ENCODE data around the gene ZKSCAN3. TPM values are rescaled to one million over a fixed set of nuclear protein-coding genes. Genes with fewer than 3 reads are reported as not detected.

ZKSCAN3 gene
- total RNA-seq, 4 donors from 2014 or later = 3.1 to 6.0 (median 4.5) TPM

GRCh38 chr6:28393912-28394662 lies 44.3 kb downstream of the ZKSCAN3 start:
- Histone ChIP-seq H3K4me1 (peaks cover 15% of the 10 kb centered on the region), H3K36me3 (peaks cover 42% of the 10 kb centered on the region)

GRCh38 chr6:28395918-28396317 lies 46.2 kb downstream of the ZKSCAN3 start:
- Histone ChIP-seq H3K36me3 (peaks cover 24% of the 10 kb centered on the region), H3K27me3 (no peaks in the 10 kb centered on the region), H3K4me1 (peaks cover 21% of the 10 kb centered on the region), H3K9me3 (no peaks in the 10 kb centered on the region), H3K4me3 (no peak overlapping the region), H3K27ac (no peak overlapping the region)
- WGBS = 98% methylated on average over 4 of the region's 4 CpGs
- DNase-seq (ENCODE audit: low spot score in 2 of 2) = no peak
- no peak for TF ChIP-seq EP300 (IDR thresholded peaks at IDR 0.05)
- no peak for TF ChIP-seq POLR2AphosphoS5 (IDR thresholded peaks at IDR 0.05)
- TF ChIP-seq POLR2A (IDR thresholded peaks at IDR 0.05) = no peak
- TF ChIP-seq CTCF (IDR thresholded peaks at IDR 0.05) = no peak

More at GRCh38 chr6:28393912-28394662, 44.3 kb downstream of the ZKSCAN3 start:
- Histone ChIP-seq H3K27ac (no peak overlapping the region), H3K4me3 (no peak overlapping the region), H3K27me3 (no peaks in the 10 kb centered on the region), H3K9me3 (no peaks in the 10 kb centered on the region)
- no peak for DNase-seq (ENCODE audit: low spot score in 2 of 2)
- WGBS = 93% methylated on average over 5 of the region's 5 CpGs
- no peak for TF ChIP-seq CTCF (IDR thresholded peaks at IDR 0.05)
- TF ChIP-seq POLR2A (IDR thresholded peaks at IDR 0.05) = no peak
- TF ChIP-seq EP300 (IDR thresholded peaks at IDR 0.05) = no peak
- TF ChIP-seq POLR2AphosphoS5 (IDR thresholded peaks at IDR 0.05) = no peak

- H3K9me3 ChIP-seq = no peaks in the 10 kb centered on the region
- TF ChIP-seq POLR2A (IDR thresholded peaks at IDR 0.05) (peak in 1 of 2 donors; percentile 19), POLR2AphosphoS5 (IDR thresholded peaks at IDR 0.05) (no peak), EP300 (IDR thresholded peaks at IDR 0.05) (no peak), CTCF (IDR thresholded peaks at IDR 0.05) (peak in 1 of 2 donors; percentile 38)
- 5% methylated on average over 20 of the region's 49 CpGs for WGBS
- peaks cover 21% of the 10 kb centered on the region for H3K4me1 ChIP-seq
- peaks cover 10% of the 10 kb centered on the region for H3K27me3 ChIP-seq
- peak within 1 kb of the TSS; percentile 58 for H3K4me3 ChIP-seq
- no peak within 1 kb of the TSS for H3K27ac ChIP-seq
- DNase-seq (ENCODE audit: low spot score in 2 of 2) = peak; percentile 85 to 86
- peaks cover 4% of the 10 kb centered on the region for H3K36me3 ChIP-seq
Measured at GRCh38 chr6:28399350-28400121, 49.8 kb downstream of the ZKSCAN3 start, which contains the start of gene ZSCAN12. TSS of gene ZSCAN12 (minus strand) at chr6:28399747. CDS start at chr6:28398405, 1,342 bp downstream.

- TF ChIP-seq CTCF (IDR thresholded peaks at IDR 0.05) = no peak
- no peak for TF ChIP-seq POLR2AphosphoS5 (IDR thresholded peaks at IDR 0.05)
- TF ChIP-seq POLR2A (IDR thresholded peaks at IDR 0.05) = no peak
- TF ChIP-seq EP300 (IDR thresholded peaks at IDR 0.05) = no peak
- Histone ChIP-seq H3K27ac (no peak overlapping the region), H3K36me3 (peaks cover 4% of the 10 kb centered on the region), H3K4me1 (peaks cover 21% of the 10 kb centered on the region), H3K9me3 (no peaks in the 10 kb centered on the region), H3K27me3 (peaks cover 16% of the 10 kb centered on the region), H3K4me3 (peak overlapping the region; percentile 58)
- WGBS = 32% methylated on average over 8 of the region's 8 CpGs
- DNase-seq (ENCODE audit: low spot score in 2 of 2) = no peak
Measured at GRCh38 chr6:28400122-28400451, 50.3 kb downstream of the ZKSCAN3 start.

GRCh38 chr6:28401172-28401571 lies 51.4 kb downstream of the ZKSCAN3 start:
- Histone ChIP-seq H3K4me3 (no peak overlapping the region), H3K27ac (no peak overlapping the region), H3K36me3 (peaks cover 4% of the 10 kb centered on the region), H3K4me1 (peaks cover 21% of the 10 kb centered on the region), H3K27me3 (peaks cover 19% of the 10 kb centered on the region), H3K9me3 (no peaks in the 10 kb centered on the region)
- WGBS = 29% methylated on average over 1 of the region's 1 CpG
- DNase-seq (ENCODE audit: low spot score in 2 of 2) = no peak
- no peak for TF ChIP-seq POLR2AphosphoS5 (IDR thresholded peaks at IDR 0.05)
- no peak for TF ChIP-seq POLR2A (IDR thresholded peaks at IDR 0.05)
- no peak for TF ChIP-seq EP300 (IDR thresholded peaks at IDR 0.05)
- TF ChIP-seq CTCF (IDR thresholded peaks at IDR 0.05) = no peak

Data from suprapubic skin (tissue), 4 donors.